DND-41 (cell line): Measurements from ENCODE around the gene EHD1.

ENCODE experiments used
- ATAC-seq: fragments of 200-7000 bp; cut with Tn5 transposase; 3 replicates; pipeline ENCODE4 v1.9.1; 2021; ENCODE audit warnings: low read depth; ENCODE audit not compliant: insufficient read depth
- DNase-seq: peaks from one replicate; pipeline ENCODE4 v3.0.0-alpha.2; 2020
- H2AFZ ChIP-seq: 2 replicates; pipeline ENCODE4 v1.6.0; 2012; ENCODE audit warnings: low read depth, low read length
- H3K27ac ChIP-seq: 2 replicates; pipeline ENCODE4 v1.5.1; 2012; ENCODE audit warnings: low read length, inconsistent platforms
- H3K27me3 ChIP-seq: fragments of 200-600 bp; sonication (generic); 2 replicates; pipeline ENCODE4 v1.6.0; 2012; ENCODE audit warnings: low read length, mild to moderate bottlenecking, inconsistent platforms; ENCODE audit not compliant: insufficient read depth, poor library complexity
- H3K36me3 ChIP-seq: 2 replicates; pipeline ENCODE4 v1.5.1; 2012; ENCODE audit warnings: low read length, inconsistent platforms; ENCODE audit not compliant: insufficient read depth
- H3K4me1 ChIP-seq: 2 replicates; pipeline ENCODE4 v1.5.1; 2012; ENCODE audit warnings: mild to moderate bottlenecking, low read length; ENCODE audit not compliant: insufficient read depth
- H3K4me2 ChIP-seq: 2 replicates; pipeline ENCODE4 v1.6.0; 2012; ENCODE audit warnings: mild to moderate bottlenecking, moderate library complexity, low read length, inconsistent platforms; ENCODE audit not compliant: insufficient read depth
- H3K4me3 ChIP-seq, 2 experiments: fragments of 200-600 bp in 1 of 2; shearing (Covaris generic) in 1 of 2; 2 replicates each; pipeline ENCODE4 v1.5.1; 2012 to 2016; ENCODE audit warnings: inconsistent platforms in 2 of 2, low read length in 2 of 2, mild to moderate bottlenecking in 2 of 2, low read depth in 1 of 2, moderate library complexity in 1 of 2
- H3K79me2 ChIP-seq: 2 replicates; pipeline ENCODE4 v1.6.0; 2012; ENCODE audit warnings: low read length, inconsistent platforms; ENCODE audit not compliant: insufficient read depth
- H3K9ac ChIP-seq: 2 replicates; pipeline ENCODE4 v1.6.0; 2012; ENCODE audit warnings: low read depth, mild to moderate bottlenecking, inconsistent platforms, low read length, moderate library complexity
- H3K9me3 ChIP-seq: 2 replicates; pipeline ENCODE4 v1.5.1; 2012; ENCODE audit warnings: low read length, moderate library complexity, mild to moderate bottlenecking, inconsistent platforms; ENCODE audit not compliant: insufficient read depth, severe bottlenecking
- H4K20me1 ChIP-seq: 2 replicates; pipeline ENCODE4 v1.6.0; 2012; ENCODE audit warnings: low read length; ENCODE audit not compliant: insufficient read depth
- CTCF ChIP-seq: IDR thresholded peaks from 2 replicates; pipeline ENCODE4 v1.5.1; 2012; ENCODE audit warnings: borderline replicate concordance, low read length, moderate library complexity, mild to moderate bottlenecking; ENCODE audit not compliant: poor library complexity, severe bottlenecking; ENCODE audit errors: extremely low read depth
- EZH2 ChIP-seq: IDR thresholded peaks from 3 replicates; pipeline ENCODE4 v1.6.1; 2012; ENCODE audit warnings: borderline replicate concordance, low read depth, mild to moderate bottlenecking, moderate library complexity, low read length, inconsistent platforms; ENCODE audit not compliant: severe bottlenecking

EHD1 gene

GRCh38 chr11:64839335-64839734, 39.1 kb downstream of the EHD1 start:
- H3K4me1 ChIP-seq, result peaks cover 4% of the 10 kb centered on the region
- H3K4me3 ChIP-seq, result no peak overlapping the region
- H3K79me2 ChIP-seq, result no peaks in the 10 kb centered on the region
- 0 out of 2 replicates have a peak, but pooled peaks cover 3% of the 10 kb centered on the region for H4K20me1 ChIP-seq
- H3K4me2 ChIP-seq, result no peak overlapping the region
- H3K27me3 ChIP-seq, result peaks cover 6% of the 10 kb centered on the region
- no peaks in the 10 kb centered on the region for H3K9me3 ChIP-seq
- TF ChIP-seq EZH2 (no peak), CTCF (no peak)
- DNase-seq (no peak), ATAC-seq (no peak)
- H3K27ac ChIP-seq, result no peak overlapping the region
- H2AFZ ChIP-seq, result no peak overlapping the region
- no peak overlapping the region for H3K9ac ChIP-seq
- H3K36me3 ChIP-seq, result no peaks in the 10 kb centered on the region

- no peak for DNase-seq
- no peak for ATAC-seq
- H2AFZ ChIP-seq, result no peak overlapping the region
- 0 out of 2 replicates have a peak, but pooled peaks cover under 1% of the 10 kb centered on the region for H4K20me1 ChIP-seq
- no peaks in the 10 kb centered on the region for H3K9me3 ChIP-seq
- no peak overlapping the region for H3K4me2 ChIP-seq
- no peaks in the 10 kb centered on the region for H3K4me1 ChIP-seq
- no peak overlapping the region for H3K4me3 ChIP-seq
- H3K79me2 ChIP-seq, result no peaks in the 10 kb centered on the region
- H3K27me3 ChIP-seq, result peaks cover 1% of the 10 kb centered on the region
- TF ChIP-seq CTCF (no peak), EZH2 (no peak)
- no peaks in the 10 kb centered on the region for H3K36me3 ChIP-seq
- H3K27ac ChIP-seq, result no peak overlapping the region
- H3K9ac ChIP-seq, result no peak overlapping the region
Measured at GRCh38 chr11:64838600-64839334, 39.7 kb downstream of the EHD1 start.

GRCh38 chr11:64837887-64838351, 40.5 kb downstream of the EHD1 start:
- Histone ChIP-seq H3K4me3 (no peak overlapping the region), H2AFZ (no peak overlapping the region), H3K4me2 (no peak overlapping the region), H3K79me2 (no peaks in the 10 kb centered on the region), H3K9ac (no peak overlapping the region), H3K36me3 (no peaks in the 10 kb centered on the region), H3K27me3 (no peaks in the 10 kb centered on the region), H4K20me1 (no peaks in the 10 kb centered on the region), H3K9me3 (no peaks in the 10 kb centered on the region), H3K27ac (no peak overlapping the region), H3K4me1 (no peaks in the 10 kb centered on the region)
- ATAC-seq (no peak), DNase-seq (no peak)
- TF ChIP-seq EZH2 (no peak), CTCF (no peak)
